Activated naive CD4-positive, alpha-beta T cell treated with anti-CD3 and anti-CD28 coated beads, Interleukin-2, amount 50 U/mL, for 24 hours (primary cell): ENCODE measurements around the gene TMEM255B.
"Not testable (repeated sequence)": the region's sequence is repeated elsewhere in the genome, so short reads cannot be mapped to it uniquely, and the experiment has no call there.

Experiments used
- H3K27ac Mint-ChIP-seq: one replicate; pipeline ENCODE4 v1.8.0; 2021; ENCODE audit warnings: mild to moderate bottlenecking, mixed read lengths
- H3K27me3 Mint-ChIP-seq: one replicate; pipeline ENCODE4 v1.8.0; 2021; ENCODE audit warnings: mixed read lengths
- H3K36me3 Mint-ChIP-seq: one replicate; pipeline ENCODE4 v1.8.0; 2021; ENCODE audit warnings: mixed read lengths
- H3K4me1 Mint-ChIP-seq: one replicate; pipeline ENCODE4 v1.8.0; 2021; ENCODE audit warnings: mixed read lengths
- H3K4me3 Mint-ChIP-seq: one replicate; pipeline ENCODE4 v1.8.0; 2021; ENCODE audit warnings: mild to moderate bottlenecking, mixed read lengths
- H3K9me3 Mint-ChIP-seq: one replicate; pipeline ENCODE4 v1.8.0; 2021; ENCODE audit warnings: mixed read lengths

The TMEM255B gene

DNA sequence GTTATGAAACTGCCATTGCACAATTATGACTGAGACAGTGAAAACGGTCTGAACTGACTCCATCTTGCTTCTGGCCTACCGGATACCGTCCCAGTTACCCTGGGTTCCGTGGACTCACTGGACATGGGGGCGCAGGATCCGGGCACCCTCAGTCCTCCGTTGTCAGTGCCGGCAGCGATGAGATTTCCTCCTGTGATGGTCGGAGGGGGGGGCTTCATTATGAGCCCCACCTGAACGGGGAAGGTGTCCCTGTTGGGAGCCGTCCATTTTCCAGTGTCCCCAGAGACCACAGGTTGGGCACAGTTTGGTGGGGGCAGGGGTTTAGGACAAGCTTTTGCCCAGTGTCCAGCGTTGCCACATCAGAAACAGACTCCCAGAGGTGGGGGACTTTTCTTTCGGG lies 23.4 kb downstream of the TMEM255B start:
- peaks cover 13% of the 10 kb centered on the region for H3K27me3 Mint-ChIP-seq
- no peaks in the 10 kb centered on the region for H3K36me3 Mint-ChIP-seq
- no peak overlapping the region for H3K4me3 Mint-ChIP-seq
- no peak overlapping the region for H3K27ac Mint-ChIP-seq
- no peaks in the 10 kb centered on the region for H3K4me1 Mint-ChIP-seq
- no peaks in the 10 kb centered on the region for H3K9me3 Mint-ChIP-seq

DNA sequence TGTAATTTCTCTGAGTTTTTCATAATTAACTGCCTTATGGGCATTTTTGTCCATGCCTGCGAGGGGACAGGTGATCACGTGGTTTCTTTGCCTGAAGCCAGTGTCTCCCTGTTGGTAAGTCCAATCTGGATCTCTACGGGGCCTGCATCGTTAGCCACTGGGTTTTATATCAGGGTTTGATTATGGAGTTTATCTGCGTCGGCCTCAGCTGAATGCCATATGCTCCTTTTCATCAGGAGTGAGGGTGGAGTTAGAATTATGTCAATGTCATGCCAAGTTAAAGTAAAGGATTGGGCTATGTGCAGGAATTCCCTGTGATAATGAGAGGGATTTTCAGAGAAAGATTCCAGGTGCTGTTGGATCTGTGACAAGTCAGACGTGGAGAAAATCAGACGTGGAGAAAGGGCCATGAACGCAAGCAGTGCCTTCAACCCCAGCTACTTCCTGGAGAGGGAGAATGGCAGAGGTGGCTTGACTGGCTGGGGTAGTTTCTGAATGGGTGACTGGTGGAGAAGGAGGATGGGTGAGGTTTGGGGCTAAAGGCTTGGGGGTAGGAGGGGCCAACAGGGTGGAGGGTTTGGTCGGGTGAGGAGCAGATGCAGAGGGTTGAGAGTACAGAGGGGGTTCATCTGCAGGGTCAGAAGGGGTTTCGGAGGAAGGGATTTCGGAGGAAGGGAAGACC lies 24.3 kb downstream of the TMEM255B start:
- Mint-ChIP-seq H3K4me1 (no peaks in the 10 kb centered on the region), H3K4me3 (no peak overlapping the region), H3K36me3 (no peaks in the 10 kb centered on the region), H3K27me3 (peaks cover 13% of the 10 kb centered on the region), H3K27ac (peak overlapping the region; percentile 15), H3K9me3 (no peaks in the 10 kb centered on the region)

DNA sequence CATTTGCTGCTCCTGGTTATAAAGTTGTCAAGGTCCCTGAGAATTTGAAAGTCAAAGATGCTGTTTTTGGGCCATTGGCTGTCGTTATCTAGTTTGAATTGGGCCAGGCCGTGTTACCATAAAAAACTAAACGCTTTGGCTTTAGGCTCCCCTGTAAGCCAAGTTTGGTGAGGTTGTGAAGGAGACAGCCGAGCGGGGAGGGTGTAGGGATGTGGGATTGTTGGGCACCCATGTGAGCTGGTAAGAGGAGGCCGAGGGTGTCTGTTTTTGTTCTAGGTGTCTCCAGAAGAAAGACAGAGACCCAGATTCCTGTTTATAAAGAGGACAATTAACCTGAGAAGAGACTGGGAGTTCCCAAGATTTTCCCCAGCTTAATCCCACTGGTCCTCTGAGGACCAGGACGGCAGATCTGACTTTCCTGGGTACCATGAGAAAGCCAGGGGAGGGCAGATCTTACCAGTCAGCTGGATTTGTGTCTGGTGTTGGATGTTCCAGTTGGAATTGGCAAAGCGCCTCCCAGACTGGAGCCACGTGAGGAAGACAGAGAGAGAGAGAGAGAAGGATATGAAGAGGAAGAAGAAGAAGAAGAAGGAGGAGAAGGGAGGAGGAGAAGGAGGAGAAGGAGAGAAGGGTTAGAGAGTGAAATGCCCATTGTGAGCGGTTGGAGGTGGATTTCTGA lies 25.1 kb downstream of the TMEM255B start:
- H3K4me3 Mint-ChIP-seq = no peak overlapping the region
- no peaks in the 10 kb centered on the region for H3K36me3 Mint-ChIP-seq
- H3K9me3 Mint-ChIP-seq = no peaks in the 10 kb centered on the region
- peaks cover 9% of the 10 kb centered on the region for H3K27me3 Mint-ChIP-seq
- H3K27ac Mint-ChIP-seq = no peak overlapping the region
- no peaks in the 10 kb centered on the region for H3K4me1 Mint-ChIP-seq

DNA sequence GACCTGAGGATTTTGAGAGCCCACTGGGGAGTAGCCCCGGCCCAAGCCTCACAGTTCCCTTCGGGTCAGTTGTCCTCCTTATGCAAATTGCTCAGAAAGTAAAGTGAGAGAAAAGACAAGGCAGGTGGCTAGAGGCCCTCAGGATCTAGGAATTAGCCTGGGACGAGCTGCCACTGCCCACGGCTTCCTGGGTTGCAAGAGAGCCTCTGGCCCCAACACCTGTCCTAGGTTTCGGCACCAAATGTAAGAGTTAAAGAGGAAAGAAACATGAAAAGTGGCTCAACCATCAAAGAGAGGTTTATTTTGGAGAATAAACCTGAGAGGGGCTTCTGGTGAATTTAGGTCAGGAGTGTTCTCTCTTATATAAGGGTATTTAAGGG lies 25.6 kb downstream of the TMEM255B start:
- no peaks in the 10 kb centered on the region for H3K4me1 Mint-ChIP-seq
- no peak overlapping the region for H3K4me3 Mint-ChIP-seq
- H3K27me3 Mint-ChIP-seq = peaks cover 7% of the 10 kb centered on the region
- H3K9me3 Mint-ChIP-seq = no peaks in the 10 kb centered on the region
- no peaks in the 10 kb centered on the region for H3K36me3 Mint-ChIP-seq
- H3K27ac Mint-ChIP-seq = no peak overlapping the region

DNA sequence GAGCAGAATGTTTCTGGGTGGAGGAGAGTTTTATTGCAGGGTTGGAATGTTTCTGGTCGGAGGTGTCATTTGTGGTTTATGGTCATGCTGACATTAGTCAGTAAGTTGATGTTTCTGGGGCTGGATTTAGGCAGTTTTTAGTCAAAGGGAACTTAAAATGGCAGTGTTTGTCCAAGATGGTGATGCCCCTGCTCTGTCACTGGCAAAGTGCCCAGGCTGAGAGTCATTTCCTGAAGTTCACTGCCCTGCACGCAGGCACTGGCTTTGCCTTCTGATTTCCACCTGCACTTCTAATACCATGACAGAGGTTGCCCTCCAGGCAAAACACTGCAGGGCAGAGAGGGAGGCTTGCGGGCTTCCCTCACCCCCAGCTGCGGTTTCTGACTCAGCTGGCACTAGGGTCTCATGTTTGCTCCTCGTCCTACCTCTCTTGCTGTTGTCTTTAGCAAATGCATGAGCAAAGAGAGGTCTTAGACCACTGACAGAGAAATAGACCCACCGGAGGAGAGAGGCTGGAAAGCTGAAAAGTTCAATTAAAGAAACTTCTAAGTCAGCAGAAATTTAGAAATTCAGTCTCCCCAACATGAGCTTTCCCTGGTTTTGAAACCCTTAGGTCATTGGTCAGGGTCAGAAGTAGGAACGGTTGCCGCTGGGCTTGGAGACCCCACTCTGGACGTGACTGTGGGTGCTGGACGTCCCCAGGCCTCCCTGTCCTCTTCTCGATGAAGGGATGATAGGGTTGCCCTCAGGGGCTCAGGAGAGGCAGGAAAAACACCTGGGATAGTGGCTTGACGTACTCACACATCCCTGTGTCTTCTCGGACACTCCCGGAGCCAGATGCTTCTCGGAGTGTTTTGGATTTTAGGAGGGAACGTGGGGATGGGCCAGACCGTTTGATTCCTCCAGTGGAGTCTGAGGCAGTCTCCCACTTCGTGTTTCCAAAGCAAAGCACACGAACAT lies 26.3 kb downstream of the TMEM255B start:
- Mint-ChIP-seq H3K27ac (no peak overlapping the region), H3K9me3 (no peaks in the 10 kb centered on the region), H3K4me3 (no peak overlapping the region)

DNA sequence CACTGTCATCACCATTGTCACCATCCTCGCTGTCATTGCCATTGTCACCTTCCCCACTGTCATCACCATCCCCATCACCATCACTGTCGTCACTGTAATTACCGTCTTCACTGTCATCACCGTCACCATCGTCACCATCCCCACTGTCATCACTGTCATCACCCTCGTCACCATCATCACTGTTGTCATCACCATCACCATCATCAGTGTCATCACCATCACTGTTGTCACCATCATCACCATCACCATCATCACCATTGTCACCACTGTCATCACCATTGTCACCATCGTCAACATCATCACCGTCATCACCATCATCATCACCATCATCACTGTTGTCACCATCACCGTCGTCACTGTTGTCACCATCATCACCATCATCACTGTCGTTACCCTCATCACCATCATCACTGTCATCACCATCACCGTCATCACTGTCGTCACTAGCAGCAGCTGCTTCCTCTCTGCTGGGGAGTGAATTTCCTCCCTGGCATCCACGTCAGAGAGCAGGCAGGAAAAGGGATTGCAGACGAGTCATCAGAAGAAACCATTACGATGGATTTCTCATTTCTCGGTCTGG lies 27.3 kb downstream of the TMEM255B start:
- Mint-ChIP-seq H3K36me3 (no peaks in the 10 kb centered on the region), H3K27me3 (peaks cover 7% of the 10 kb centered on the region), H3K9me3 (no peaks in the 10 kb centered on the region), H3K4me3 (no peak overlapping the region), H3K4me1 (no peaks in the 10 kb centered on the region), H3K27ac (no peak overlapping the region)

More for the DNA sequence above, 26.3 kb downstream of the TMEM255B start:
- no peaks in the 10 kb centered on the region for H3K4me1 Mint-ChIP-seq
- H3K27me3 Mint-ChIP-seq = peaks cover 7% of the 10 kb centered on the region
- no peaks in the 10 kb centered on the region for H3K36me3 Mint-ChIP-seq

DNA sequence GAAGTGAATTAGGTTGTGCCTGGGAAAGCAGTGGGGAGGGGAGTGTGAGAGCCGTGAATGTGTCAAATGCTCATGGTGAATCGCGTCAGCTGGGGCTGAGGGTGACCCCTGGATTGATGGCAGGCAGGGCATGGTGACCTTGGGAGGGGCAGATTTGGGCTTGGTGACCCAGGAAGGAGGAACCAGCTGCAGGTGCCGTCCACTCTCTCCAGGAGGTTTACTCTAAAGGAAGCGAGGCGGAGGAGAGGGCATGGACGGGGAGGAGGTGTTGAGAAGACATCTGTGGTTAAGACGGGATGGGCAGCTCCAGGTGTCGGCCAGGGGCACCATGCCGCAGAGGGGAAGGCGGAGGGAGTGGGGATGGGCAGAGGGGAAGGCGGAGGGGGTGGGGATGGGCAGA lies 28.7 kb downstream of the TMEM255B start:
- no peak overlapping the region for H3K27ac Mint-ChIP-seq
- no peaks in the 10 kb centered on the region for H3K4me1 Mint-ChIP-seq
- no peaks in the 10 kb centered on the region for H3K36me3 Mint-ChIP-seq
- no peak overlapping the region for H3K4me3 Mint-ChIP-seq
- peaks cover 7% of the 10 kb centered on the region for H3K27me3 Mint-ChIP-seq
- H3K9me3 Mint-ChIP-seq = no peaks in the 10 kb centered on the region

DNA sequence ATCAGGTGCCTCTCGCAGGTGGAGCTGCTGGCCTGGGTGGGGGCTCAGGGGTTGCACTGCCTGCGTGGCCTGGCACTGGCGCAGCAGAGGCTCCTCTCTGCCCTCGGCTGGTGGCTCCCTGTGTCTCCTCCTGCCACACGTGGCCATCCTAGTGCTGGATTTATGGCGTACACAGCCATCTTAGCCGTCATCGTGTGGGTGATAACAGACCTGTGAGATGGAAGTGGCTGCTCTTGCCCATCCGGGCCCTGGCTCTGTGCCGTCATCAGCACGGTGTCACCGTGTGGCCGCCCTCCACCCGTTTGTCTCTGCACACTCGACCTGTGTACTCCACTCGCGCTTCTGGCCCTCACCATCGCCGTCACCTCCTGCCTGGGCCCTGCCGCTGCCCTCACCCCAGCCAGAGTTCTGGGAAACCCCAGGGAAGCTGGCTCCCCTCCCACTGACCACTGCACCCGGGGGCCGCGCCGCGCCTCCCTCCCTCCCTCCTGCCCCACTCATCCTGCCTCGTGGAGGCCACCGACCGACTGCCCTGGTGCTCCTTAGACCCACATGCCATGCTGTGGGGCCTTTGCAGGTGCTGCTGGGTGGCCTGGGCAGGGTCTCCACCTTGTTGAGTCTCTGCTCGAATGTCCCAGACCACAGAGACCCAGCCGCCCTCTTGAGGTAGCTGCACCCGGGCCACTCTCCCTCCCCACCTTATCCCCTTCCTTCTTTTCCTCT lies 29.5 kb downstream of the TMEM255B start:
- Mint-ChIP-seq H3K4me3 (no peak overlapping the region), H3K4me1 (no peaks in the 10 kb centered on the region), H3K36me3 (no peaks in the 10 kb centered on the region), H3K9me3 (no peaks in the 10 kb centered on the region), H3K27ac (no peak overlapping the region), H3K27me3 (peaks cover 7% of the 10 kb centered on the region)

DNA sequence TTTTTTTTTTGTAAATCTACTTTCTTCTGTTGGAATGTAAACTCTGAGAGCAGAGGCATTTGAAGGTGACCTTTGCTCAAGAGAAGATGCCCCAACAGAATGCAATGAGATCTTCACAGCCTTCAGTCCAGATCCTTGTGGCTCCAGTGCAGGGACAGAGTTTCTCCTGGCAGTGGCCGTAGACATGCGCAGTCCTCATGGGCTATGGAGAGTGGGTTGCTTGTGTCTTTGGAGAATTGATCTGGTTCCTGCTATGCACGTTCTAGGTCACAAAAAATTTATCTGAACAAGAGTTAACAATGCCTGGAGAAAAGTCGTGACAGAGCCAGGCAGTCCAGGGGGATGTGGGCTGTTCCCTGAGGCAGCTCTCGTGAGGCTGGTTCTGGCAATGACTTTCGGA lies 30.1 kb downstream of the TMEM255B start:
- H3K27me3 Mint-ChIP-seq = peaks cover 7% of the 10 kb centered on the region
- H3K4me3 Mint-ChIP-seq = no peak overlapping the region
- H3K4me1 Mint-ChIP-seq = no peaks in the 10 kb centered on the region
- no peak overlapping the region for H3K27ac Mint-ChIP-seq
- H3K36me3 Mint-ChIP-seq = no peaks in the 10 kb centered on the region
- no peaks in the 10 kb centered on the region for H3K9me3 Mint-ChIP-seq

DNA sequence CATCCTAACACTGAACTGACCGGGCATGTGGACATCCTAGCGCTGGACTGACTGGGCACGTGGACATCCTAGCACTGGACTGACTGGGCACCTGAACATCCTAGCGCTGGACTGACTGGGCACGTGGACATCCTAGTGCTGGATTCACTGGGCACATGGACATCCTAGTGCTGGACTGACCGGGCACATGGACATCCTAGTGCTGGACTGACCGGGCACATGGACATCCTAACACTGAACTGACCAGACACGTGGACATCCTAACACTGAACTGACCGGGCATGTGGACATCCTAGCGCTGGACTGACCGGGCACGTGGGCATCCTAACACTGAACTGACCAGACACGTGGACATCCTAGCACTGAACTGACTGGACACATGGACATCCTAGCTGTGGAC lies 30.9 kb downstream of the TMEM255B start:
- not testable (repeated sequence) for H3K4me1 Mint-ChIP-seq, H3K4me3 Mint-ChIP-seq, H3K27me3 Mint-ChIP-seq, H3K9me3 Mint-ChIP-seq, H3K36me3 Mint-ChIP-seq, H3K27ac Mint-ChIP-seq

DNA sequence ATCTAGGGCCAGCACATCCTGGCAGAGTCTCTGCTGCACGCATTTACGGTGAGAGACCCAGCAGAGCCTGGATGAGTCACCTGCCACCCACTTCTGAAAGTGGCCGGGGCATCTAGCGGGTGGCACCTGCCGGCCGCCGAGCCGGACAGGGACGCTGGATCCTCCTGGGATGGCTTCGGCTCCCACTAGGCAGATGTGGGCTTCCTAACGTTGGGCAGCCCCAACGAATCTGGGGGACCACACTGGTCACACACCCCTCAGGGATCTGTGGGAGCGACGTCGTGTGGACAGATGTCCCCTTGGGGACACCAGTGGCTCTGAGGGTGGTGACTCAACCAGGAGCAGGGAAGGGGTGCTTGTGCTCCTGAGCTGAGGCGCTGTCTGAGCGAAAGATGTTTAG lies 32.2 kb downstream of the TMEM255B start:
- H3K36me3 Mint-ChIP-seq = no peaks in the 10 kb centered on the region
- H3K4me3 Mint-ChIP-seq = no peak overlapping the region

DNA sequence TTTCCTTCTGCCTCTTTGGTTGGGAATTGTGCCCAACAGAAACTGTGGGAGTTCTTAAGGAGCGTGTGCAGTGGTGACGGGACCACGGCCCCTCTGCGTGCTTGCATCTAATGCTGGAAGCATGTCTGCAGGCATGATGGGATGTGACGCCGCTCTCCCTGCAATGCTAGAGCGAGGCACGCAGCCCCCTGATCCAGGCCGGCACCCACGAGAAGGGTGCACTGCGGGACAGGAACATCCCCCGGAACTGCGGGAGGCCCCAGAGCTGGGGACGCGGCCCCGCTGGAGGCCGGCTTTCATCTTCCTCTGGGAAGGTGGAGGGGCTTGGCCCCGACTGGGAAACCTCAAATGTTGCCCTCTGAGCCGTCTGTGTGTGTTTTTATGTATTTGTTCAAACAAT lies 32.7 kb downstream of the TMEM255B start:
- Mint-ChIP-seq H3K27ac (no peak overlapping the region), H3K9me3 (no peaks in the 10 kb centered on the region), H3K4me3 (no peak overlapping the region), H3K36me3 (no peaks in the 10 kb centered on the region), H3K4me1 (no peaks in the 10 kb centered on the region), H3K27me3 (peaks cover 4% of the 10 kb centered on the region)

More for the DNA sequence above, 32.2 kb downstream of the TMEM255B start:
- H3K4me1 Mint-ChIP-seq = no peaks in the 10 kb centered on the region
- peaks cover 4% of the 10 kb centered on the region for H3K27me3 Mint-ChIP-seq
- H3K9me3 Mint-ChIP-seq = no peaks in the 10 kb centered on the region
- no peak overlapping the region for H3K27ac Mint-ChIP-seq

DNA sequence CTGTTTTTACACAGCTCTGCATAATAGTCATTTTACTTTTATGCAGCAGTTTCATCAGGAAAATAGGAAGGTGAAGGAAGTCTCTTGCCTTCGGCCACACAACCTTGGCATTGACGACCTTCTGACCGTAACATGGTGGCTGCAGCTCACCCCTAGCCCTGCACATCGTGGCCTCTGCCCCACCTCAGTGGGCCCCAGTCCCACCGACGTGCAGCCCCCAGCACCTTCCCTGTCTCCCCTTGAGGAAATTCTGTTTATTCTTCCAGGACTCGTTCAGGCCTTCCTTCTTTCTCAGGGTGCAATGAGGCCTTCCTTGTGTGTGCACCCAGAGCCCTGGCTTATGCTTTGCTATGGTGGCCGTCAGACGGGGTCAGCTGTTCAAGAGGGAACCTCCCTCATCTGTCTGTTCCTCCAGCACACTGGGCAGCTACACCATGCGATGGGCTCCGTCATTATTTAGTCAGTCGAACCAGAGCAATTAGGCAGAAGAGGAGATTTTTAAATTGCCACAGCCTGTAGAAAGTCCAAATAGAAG lies 33.3 kb downstream of the TMEM255B start:
- peaks cover 4% of the 10 kb centered on the region for H3K27me3 Mint-ChIP-seq
- no peak overlapping the region for H3K4me3 Mint-ChIP-seq
- H3K9me3 Mint-ChIP-seq = no peaks in the 10 kb centered on the region

DNA sequence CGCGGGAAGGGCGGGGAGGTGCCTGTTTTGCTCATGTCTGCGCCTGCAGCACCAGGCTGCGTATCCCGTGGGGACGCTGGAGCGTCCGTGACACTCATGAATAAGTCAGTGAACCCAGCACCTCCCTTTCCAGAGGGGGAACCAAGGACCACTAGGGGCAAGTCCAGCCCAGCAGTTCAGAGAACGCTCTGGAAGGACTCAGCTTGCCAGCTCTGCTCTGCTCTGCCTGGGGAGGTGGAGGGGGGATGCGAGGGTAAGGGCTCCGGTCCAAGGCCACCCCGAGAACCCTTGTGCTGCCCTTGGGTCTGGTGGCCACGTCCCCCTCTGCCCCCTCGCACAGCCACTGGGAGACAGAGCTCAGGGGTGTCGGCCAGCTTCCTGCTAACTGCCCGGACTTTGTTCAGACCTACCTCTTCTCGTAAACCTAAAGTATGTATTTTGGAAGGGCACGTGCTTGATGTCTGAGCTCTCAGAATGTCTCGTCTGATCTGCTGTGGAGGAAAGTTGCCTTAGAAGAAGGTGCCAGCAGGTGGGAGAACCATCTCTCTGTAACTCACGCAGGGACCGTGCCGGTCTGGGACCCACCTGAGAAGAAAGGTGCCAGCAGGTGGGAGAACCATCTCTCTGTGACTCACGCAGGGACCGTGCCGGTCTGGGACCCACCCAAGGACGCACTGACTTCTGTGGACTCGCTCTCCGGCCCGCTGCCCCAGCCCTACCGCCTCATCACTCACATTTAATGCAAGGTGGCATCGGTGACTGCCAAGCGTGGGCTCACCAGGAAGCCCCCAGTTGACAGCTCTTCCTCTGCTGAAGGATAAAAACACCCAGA lies 34.1 kb downstream of the TMEM255B start:
- Mint-ChIP-seq H3K27ac (no peak overlapping the region), H3K4me3 (no peak overlapping the region), H3K4me1 (no peaks in the 10 kb centered on the region), H3K9me3 (no peaks in the 10 kb centered on the region), H3K36me3 (no peaks in the 10 kb centered on the region), H3K27me3 (peaks cover 4% of the 10 kb centered on the region)

More for the DNA sequence above, 33.3 kb downstream of the TMEM255B start:
- Mint-ChIP-seq H3K36me3 (no peaks in the 10 kb centered on the region), H3K27ac (no peak overlapping the region), H3K4me1 (no peaks in the 10 kb centered on the region)
